HUES64 (cell line): ENCODE results near the gene TRIM2.

ENCODE experiments used
- H3K27ac ChIP-seq: 2 replicates; pipeline ENCODE4 v1.7.0; 2013; ENCODE audit warnings: low read depth, low read length, inconsistent platforms
- H3K27me3 ChIP-seq: 2 replicates; pipeline ENCODE4 v1.6.1; 2013; ENCODE audit warnings: mild to moderate bottlenecking, low read length; ENCODE audit not compliant: insufficient read depth
- H3K36me3 ChIP-seq: 2 replicates; pipeline ENCODE4 v1.6.1; 2013; ENCODE audit warnings: mild to moderate bottlenecking, low read length; ENCODE audit not compliant: insufficient read depth
- H3K4me1 ChIP-seq: 2 replicates; pipeline ENCODE4 v1.6.1; 2013; ENCODE audit warnings: mild to moderate bottlenecking, low read length, moderate library complexity; ENCODE audit not compliant: insufficient read depth
- H3K4me3 ChIP-seq: 2 replicates; pipeline ENCODE4 v1.5.1; 2013; ENCODE audit warnings: mild to moderate bottlenecking, low read length, moderate library complexity
- H3K9ac ChIP-seq: 2 replicates; pipeline ENCODE4 v1.6.1; 2013; ENCODE audit warnings: mild to moderate bottlenecking, low read depth, low read length
- H3K9me3 ChIP-seq: 2 replicates; pipeline ENCODE4 v1.6.1; 2013; ENCODE audit warnings: low read depth, low read length; ENCODE audit not compliant: insufficient read depth
- whole genome bisulfite sequencing: fragments of 150-250, 120-280 bp; methylation state at CpG from one replicate; pipeline ENCODE4 v1.1.7; 2013; ENCODE audit warnings: missing lambda C conversion rate; 5-methylcytosine and 5-hydroxymethylcytosine counted together

Gene TRIM2

DNA sequence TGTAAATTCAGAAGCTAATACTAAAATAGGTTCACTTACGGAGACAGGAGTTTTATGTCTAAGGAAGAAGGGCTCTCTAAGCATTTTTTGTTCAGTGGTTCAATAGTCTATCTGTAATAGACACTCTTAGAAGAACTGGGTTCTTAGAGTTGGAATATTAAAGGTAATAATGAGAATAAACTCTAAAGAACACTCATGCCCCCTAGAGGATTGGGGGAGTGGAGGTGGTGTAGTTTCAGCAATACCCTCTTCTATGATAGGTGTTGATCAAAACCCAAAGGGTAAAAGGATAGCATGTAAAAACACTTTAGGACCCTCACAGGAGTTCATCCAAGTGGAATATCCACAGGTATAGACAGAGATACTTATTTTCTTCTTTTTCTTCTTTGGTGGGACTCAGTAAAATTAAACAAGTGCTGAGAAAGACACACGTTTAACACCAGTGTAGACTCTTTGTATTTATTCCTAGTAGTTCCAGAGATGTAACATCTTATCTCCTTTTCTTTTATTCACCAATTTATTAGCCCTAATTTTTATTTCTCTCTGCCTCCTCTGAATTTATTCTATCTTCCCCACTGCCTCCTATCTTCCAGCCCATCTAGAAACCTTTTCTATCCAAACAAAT is 114.6 kb downstream of the TRIM2 start:
- H3K9ac ChIP-seq: no peak overlapping the region
- no peaks in the 10 kb centered on the region for H3K27me3 ChIP-seq
- 100% methylated on average over 2 of the region's 2 CpGs for WGBS
- H3K36me3 ChIP-seq: peaks cover 37% of the 10 kb centered on the region
- H3K27ac ChIP-seq: no peak overlapping the region
- H3K4me3 ChIP-seq: no peak overlapping the region
- no peaks in the 10 kb centered on the region for H3K4me1 ChIP-seq
- H3K9me3 ChIP-seq: no peaks in the 10 kb centered on the region

DNA sequence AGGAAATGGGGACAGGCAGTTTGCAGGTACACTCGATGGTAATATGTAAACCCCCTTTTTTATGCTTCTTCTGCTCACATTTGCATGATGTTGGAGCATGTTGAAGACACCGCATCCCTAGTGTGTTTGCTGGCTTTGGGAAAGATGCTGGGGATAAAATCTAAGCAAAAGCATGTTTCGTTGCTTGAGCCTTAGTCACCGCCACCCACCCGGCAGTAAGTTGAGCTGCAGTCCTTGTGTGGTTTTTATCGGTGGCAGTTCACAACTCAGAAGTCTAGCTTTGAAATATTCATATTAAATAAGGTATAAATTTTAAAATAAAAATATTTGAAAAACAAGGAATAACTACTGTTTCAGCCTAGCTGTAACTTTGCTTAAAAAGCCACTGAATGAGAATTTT is 118.5 kb downstream of the TRIM2 start:
- Histone ChIP-seq H3K9ac (no peak overlapping the region), H3K9me3 (no peaks in the 10 kb centered on the region), H3K27ac (no peak overlapping the region), H3K36me3 (peaks cover 46% of the 10 kb centered on the region), H3K4me1 (no peaks in the 10 kb centered on the region), H3K4me3 (no peak overlapping the region), H3K27me3 (no peaks in the 10 kb centered on the region)
- WGBS: 97% methylated on average over 5 of the region's 6 CpGs

DNA sequence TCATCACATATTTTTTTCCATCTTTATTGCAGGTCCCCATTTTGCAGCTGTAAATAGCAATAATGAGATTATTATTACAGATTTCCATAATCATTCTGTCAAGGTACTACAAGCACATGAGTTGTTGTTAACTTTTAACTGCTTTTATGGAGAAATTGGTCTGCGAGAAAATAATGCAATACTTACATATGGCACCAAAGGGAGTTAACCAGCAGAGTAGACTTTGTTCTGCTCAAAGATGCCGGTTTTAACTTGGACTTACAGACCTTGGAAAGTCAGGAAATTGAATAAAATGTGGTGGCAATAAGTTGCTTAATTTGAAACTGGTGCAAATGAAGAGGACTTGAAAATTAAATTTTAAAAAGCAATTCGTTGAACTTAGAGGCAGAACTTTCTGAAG is 119.8 kb downstream of the TRIM2 start:
- no peak overlapping the region for H3K27ac ChIP-seq
- no peaks in the 10 kb centered on the region for H3K4me1 ChIP-seq
- H3K9me3 ChIP-seq: no peaks in the 10 kb centered on the region
- 96% methylated on average over 3 of the region's 3 CpGs for WGBS
- no peak overlapping the region for H3K9ac ChIP-seq
- H3K4me3 ChIP-seq: no peak overlapping the region
- H3K27me3 ChIP-seq: no peaks in the 10 kb centered on the region
- H3K36me3 ChIP-seq: peaks cover 55% of the 10 kb centered on the region

DNA sequence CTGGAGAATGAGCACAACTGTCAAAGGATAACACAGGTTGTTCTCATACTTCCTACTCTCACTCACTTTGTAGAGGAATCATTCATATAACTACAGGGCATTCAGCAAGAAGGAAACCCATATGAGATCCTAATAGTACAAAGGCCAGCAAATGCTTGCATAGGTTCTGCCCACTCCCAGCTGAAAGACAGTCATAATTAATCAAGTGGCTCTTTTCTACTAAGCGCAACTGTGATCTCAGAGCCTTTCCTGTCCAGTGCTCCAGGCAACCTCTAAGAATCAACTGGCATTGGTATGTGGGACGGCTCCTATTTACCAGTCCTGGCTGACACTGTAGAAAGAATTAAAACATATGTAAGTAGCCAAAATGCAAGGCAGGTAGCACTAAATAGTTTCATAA is 121.3 kb downstream of the TRIM2 start:
- Histone ChIP-seq H3K9ac (no peak overlapping the region), H3K4me1 (no peaks in the 10 kb centered on the region), H3K27ac (no peak overlapping the region), H3K9me3 (no peaks in the 10 kb centered on the region), H3K4me3 (no peak overlapping the region), H3K27me3 (no peaks in the 10 kb centered on the region), H3K36me3 (peaks cover 56% of the 10 kb centered on the region)
- WGBS: 91% methylated on average over 2 of the region's 2 CpGs

DNA sequence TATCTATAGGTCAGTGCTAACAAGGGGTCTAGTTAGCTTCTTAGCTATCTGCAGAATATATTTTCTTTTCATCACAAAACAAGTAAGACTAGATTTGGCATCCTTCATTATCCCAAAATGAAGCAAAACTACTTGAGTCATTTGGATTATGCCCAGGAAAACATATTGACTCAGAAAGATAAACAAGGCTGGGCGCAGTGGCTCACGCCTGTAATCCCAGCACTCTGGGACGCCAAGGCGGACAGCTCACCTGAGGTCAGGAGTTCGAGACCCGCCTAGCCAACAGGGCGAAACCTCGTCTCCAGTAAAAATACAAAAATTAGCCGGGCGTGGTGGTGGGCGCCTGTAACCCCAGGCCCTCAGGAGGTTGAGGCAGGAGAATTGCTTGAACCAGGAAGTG is 122.3 kb downstream of the TRIM2 start:
- no peak overlapping the region for H3K4me3 ChIP-seq
- no peak overlapping the region for H3K27ac ChIP-seq
- H3K9ac ChIP-seq: no peak overlapping the region
- 96% methylated on average over 11 of the region's 11 CpGs for WGBS
- H3K27me3 ChIP-seq: no peaks in the 10 kb centered on the region
- peaks cover 53% of the 10 kb centered on the region for H3K36me3 ChIP-seq
- no peaks in the 10 kb centered on the region for H3K4me1 ChIP-seq
- H3K9me3 ChIP-seq: no peaks in the 10 kb centered on the region

DNA sequence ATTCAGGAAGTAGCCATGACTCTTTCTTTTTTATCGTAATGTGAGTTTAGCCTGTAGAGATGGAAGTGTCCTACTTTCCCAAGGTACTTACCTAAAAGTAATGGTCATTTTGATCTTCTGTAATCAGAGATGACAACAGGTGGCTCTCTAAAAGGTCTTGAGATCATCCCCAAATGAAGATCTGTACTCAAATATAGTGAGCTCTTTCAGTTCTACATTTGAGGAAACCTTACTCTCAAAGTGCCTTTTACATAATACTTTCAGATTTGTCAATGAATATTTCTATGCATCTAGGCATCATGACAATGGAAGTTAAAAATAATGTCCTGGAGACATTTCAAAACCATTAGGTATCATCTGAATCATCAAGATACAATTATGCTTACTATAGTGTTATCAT is 123.0 kb downstream of the TRIM2 start:
- H3K27me3 ChIP-seq: no peaks in the 10 kb centered on the region
- no peaks in the 10 kb centered on the region for H3K4me1 ChIP-seq
- H3K4me3 ChIP-seq: no peak overlapping the region
- WGBS: 100% methylated on average over 1 of the region's 1 CpG
- H3K36me3 ChIP-seq: peaks cover 51% of the 10 kb centered on the region
- H3K9ac ChIP-seq: no peak overlapping the region
- no peaks in the 10 kb centered on the region for H3K9me3 ChIP-seq
- no peak overlapping the region for H3K27ac ChIP-seq

DNA sequence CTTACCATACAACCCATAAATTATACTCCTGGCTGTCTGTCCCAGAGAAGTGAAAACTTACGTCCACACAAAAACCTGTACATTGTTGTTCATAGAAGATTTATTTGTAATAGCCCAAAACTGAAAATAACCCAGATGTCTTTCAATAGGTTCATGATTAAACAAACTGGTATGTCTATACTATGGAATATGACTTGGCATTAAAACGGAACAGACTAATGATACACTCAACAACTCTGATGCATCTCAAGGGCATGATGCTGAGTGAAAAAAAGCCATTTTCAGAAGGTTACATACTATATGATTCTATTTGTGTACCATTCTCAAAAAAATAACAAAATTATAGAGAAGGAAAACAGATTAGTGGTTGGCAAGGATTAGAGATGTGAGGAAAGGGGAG is 128.7 kb downstream of the TRIM2 start:
- no peak overlapping the region for H3K27ac ChIP-seq
- no peak overlapping the region for H3K4me3 ChIP-seq
- H3K9me3 ChIP-seq: no peaks in the 10 kb centered on the region
- no peak overlapping the region for H3K9ac ChIP-seq
- peaks cover 36% of the 10 kb centered on the region for H3K36me3 ChIP-seq
- WGBS: 95% methylated on average over 2 of the region's 2 CpGs
- peaks cover 13% of the 10 kb centered on the region; the same call in 1 of the 2 replicates for H3K4me1 ChIP-seq
- no peaks in the 10 kb centered on the region for H3K27me3 ChIP-seq

DNA sequence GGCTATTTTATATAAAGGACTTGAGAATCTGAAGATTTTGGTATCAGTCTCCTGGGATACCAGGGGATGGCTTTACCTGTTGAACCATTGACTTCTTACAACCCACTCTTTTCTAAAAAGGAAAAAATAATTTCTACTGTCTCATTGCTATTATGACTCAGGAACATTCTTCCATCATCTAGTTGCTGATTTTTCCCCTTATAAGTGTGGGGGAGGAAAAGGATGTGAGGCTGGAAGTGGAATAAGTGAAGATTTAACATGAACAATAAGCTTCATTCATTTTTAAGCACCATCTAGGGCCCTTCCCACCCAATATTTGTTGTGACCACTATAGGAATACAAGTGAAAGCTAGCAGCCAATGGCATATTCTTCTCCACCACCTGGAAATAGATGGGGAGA is 129.6 kb downstream of the TRIM2 start:
- no peaks in the 10 kb centered on the region for H3K9me3 ChIP-seq
- H3K27ac ChIP-seq: no peak overlapping the region
- no peaks in the 10 kb centered on the region for H3K27me3 ChIP-seq
- H3K36me3 ChIP-seq: peaks cover 30% of the 10 kb centered on the region
- no peak overlapping the region for H3K9ac ChIP-seq
- peaks cover 13% of the 10 kb centered on the region; the same call in 1 of the 2 replicates for H3K4me1 ChIP-seq
- H3K4me3 ChIP-seq: no peak overlapping the region

DNA sequence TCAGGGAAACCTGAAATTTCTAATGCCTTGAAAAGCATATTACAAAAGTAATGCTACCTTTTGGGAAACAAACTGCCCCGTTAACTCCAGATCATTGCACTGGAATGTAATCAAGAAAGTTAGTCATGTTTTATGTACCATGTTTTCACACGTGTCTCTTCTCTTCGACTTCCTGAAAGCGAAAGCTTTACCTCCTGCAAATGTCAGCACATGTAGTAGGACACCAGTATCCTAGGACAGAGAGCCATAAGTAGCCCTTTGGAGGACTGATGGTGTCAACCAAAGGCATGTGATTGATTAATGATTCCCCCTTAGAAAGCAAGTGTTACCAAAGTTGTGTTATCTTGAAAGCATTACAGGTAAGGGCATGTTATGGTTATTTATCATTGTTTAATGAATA is 131.4 kb downstream of the TRIM2 start:
- no peaks in the 10 kb centered on the region for H3K9me3 ChIP-seq
- 89% methylated on average over 4 of the region's 4 CpGs for WGBS

DNA sequence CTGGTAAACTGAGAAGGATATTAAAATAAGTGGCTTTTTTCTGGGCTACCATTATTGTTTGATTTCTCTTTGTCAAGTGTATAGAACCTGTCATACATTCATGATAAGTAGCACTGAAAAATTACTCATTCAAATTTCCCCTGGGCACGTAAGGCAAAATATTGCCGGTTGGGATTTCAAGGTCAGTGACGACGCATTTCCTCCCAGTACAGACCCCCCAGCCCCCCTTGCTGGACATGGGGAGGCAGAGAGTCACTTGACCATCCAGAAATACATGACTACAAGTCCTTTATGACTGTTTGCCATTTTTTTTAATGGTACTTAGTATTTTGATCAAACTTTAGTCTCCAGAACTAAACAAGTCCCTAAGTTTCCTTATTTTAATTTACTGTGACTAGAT is 133.4 kb downstream of the TRIM2 start:
- no peaks in the 10 kb centered on the region for H3K9me3 ChIP-seq
- no peak overlapping the region for H3K27ac ChIP-seq
- peaks cover 13% of the 10 kb centered on the region; the same call in 1 of the 2 replicates for H3K4me1 ChIP-seq
- H3K36me3 ChIP-seq: peaks cover 14% of the 10 kb centered on the region
- no peak overlapping the region for H3K9ac ChIP-seq
- WGBS: 94% methylated on average over 4 of the region's 4 CpGs
- no peak overlapping the region for H3K4me3 ChIP-seq
- H3K27me3 ChIP-seq: no peaks in the 10 kb centered on the region

More for the DNA sequence above, 131.4 kb downstream of the TRIM2 start:
- H3K27ac ChIP-seq: no peak overlapping the region
- peaks cover 13% of the 10 kb centered on the region; the same call in 1 of the 2 replicates for H3K4me1 ChIP-seq
- H3K27me3 ChIP-seq: no peaks in the 10 kb centered on the region
- no peak overlapping the region for H3K9ac ChIP-seq
- H3K4me3 ChIP-seq: no peak overlapping the region
- peaks cover 21% of the 10 kb centered on the region for H3K36me3 ChIP-seq

DNA sequence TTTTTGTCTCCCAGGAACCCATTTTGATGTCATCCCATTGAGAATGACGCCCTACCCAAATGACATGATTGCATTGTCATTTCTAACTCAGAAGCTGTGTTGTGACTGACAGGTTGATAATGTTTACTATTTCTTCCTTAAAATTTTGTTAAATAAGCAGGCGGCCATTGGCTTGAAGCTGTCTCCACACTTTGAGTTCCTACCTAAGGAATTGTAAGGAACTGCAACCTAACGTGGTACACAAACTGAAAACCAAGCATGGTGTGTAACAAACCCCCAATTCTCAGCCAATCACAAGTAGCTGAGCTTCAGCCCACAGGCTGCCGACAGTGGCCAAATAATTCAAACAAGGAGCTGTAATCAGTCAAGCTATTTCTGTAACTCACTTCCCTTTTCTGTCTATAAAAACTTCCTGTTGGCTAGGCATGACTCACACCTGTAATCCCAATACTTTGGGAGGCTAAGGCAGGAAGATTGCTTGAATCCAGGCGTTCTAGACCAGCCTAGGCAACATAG is 137.4 kb downstream of the TRIM2 start:
- Histone ChIP-seq H3K4me3 (no peak overlapping the region), H3K4me1 (peaks cover 10% of the 10 kb centered on the region), H3K27ac (no peak overlapping the region), H3K9me3 (no peaks in the 10 kb centered on the region), H3K9ac (no peak overlapping the region), H3K27me3 (no peaks in the 10 kb centered on the region), H3K36me3 (no peaks in the 10 kb centered on the region; the same call in 1 of the 2 replicates)
- WGBS: 72% methylated on average over 5 of the region's 5 CpGs
